Epithelial cell of esophagus (primary cell): ENCODE data around the gene TLE5.

Experiments
- DNase-seq: peaks from one replicate; pipeline ENCODE4 v3.0.0; 2010; ENCODE audit warnings: low read depth
- H3K4me3 ChIP-seq: 2 replicates; pipeline ENCODE4 v1.5.1; 2011; ENCODE audit warnings: mild to moderate bottlenecking, low read length, control low read depth
- TF ChIP-seq, protein P1 (sequence below): IDR thresholded peaks from 2 replicates; pipeline ENCODE4 v1.5.1; 2011; ENCODE audit warnings: low read depth, mild to moderate bottlenecking, low read length, control low read depth, inconsistent platforms; ENCODE audit not compliant: insufficient read depth; ENCODE audit errors: missing control alignments

Gene TLE5

DNA sequence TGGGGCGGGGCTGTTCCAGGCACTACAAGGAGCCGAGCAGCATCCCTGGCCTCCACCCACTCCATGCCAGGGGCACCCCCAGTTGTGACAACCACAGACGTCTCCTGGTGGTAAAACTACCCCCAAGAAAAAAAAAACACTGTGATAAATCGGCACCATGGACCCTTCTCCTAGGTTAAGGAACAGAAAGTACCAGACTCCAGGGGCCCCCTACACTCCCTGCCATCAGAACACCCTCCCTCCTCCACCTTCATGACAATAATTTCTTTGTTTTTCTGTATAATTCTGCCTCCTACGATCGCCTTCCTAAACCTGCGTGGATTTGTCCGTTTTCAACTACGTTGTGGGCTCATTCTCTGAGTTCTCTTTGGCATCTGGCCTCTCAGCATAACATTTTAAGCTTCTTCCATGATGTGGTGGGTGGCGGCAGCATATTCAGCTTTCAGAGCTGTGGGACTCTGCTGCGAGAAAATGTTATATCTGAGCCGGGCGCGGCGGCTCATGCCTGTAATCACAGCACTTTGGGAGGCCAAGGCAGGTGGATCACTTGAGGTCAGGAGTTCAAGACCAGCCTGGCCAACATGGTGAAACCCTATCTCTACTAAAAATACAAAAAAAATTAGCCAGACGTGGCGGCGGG lies 41.9 kb downstream of the TLE5 start:
- TF ChIP-seq, protein P1, sequence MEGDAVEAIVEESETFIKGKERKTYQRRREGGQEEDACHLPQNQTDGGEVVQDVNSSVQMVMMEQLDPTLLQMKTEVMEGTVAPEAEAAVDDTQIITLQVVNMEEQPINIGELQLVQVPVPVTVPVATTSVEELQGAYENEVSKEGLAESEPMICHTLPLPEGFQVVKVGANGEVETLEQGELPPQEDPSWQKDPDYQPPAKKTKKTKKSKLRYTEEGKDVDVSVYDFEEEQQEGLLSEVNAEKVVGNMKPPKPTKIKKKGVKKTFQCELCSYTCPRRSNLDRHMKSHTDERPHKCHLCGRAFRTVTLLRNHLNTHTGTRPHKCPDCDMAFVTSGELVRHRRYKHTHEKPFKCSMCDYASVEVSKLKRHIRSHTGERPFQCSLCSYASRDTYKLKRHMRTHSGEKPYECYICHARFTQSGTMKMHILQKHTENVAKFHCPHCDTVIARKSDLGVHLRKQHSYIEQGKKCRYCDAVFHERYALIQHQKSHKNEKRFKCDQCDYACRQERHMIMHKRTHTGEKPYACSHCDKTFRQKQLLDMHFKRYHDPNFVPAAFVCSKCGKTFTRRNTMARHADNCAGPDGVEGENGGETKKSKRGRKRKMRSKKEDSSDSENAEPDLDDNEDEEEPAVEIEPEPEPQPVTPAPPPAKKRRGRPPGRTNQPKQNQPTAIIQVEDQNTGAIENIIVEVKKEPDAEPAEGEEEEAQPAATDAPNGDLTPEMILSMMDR = no peak
- no peak overlapping the region for H3K4me3 ChIP-seq
- no peak for DNase-seq

DNA sequence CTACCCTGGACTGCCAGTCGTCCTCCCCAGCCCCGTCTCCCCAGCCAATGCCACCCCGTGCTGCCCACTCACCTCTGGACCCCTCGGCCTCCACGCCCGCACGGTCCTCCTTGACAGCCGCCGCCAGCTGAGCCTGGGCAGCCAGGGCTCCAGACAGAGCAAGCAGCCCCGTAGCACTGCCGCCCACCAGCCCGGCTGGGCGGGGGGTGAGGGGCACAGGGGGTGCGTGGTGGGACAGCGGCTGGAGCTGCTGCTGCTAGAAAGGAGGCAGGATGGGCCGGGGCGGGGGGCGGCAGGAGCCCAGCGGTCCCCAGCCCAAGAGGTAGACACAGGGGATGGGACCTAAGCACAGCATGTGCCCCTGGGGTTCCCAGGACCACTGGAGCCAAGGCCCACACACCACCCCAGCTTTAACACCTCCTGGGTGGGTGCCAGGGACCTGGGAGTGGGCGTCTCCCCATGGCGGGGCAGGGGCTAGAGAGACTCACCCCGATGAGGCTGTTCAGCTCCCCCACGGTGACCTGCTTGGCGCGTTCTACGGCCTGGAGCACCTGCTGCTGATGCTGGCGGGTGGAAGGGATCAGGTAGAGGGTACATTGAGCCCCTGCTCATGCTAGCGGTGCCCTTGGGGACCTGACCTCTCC lies 43.0 kb downstream of the TLE5 start:
- no peak for DNase-seq
- TF ChIP-seq, protein P1 = no peak
- no peak overlapping the region for H3K4me3 ChIP-seq

DNA sequence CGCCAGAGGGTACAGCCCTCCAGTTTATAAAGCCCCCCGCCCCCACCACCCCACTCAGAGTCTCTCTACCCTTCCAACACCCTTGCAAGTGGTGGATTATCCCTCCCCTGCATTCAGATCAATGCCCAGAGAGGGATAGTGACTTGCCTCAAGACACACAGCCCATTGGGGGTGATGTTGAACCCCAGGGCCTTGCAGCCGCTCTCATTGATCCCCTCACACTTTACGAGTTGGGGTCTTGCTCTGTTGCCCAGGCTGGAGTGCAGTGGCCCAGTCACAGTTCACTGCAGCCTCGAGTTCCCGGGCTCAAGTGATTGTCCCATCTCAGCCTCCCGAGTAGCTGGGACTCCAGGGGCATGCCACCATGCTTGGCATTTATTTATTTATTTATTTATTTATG lies 44.4 kb downstream of the TLE5 start:
- TF ChIP-seq, protein P1 = no peak
- DNase-seq = no peak
- no peak overlapping the region for H3K4me3 ChIP-seq

DNA sequence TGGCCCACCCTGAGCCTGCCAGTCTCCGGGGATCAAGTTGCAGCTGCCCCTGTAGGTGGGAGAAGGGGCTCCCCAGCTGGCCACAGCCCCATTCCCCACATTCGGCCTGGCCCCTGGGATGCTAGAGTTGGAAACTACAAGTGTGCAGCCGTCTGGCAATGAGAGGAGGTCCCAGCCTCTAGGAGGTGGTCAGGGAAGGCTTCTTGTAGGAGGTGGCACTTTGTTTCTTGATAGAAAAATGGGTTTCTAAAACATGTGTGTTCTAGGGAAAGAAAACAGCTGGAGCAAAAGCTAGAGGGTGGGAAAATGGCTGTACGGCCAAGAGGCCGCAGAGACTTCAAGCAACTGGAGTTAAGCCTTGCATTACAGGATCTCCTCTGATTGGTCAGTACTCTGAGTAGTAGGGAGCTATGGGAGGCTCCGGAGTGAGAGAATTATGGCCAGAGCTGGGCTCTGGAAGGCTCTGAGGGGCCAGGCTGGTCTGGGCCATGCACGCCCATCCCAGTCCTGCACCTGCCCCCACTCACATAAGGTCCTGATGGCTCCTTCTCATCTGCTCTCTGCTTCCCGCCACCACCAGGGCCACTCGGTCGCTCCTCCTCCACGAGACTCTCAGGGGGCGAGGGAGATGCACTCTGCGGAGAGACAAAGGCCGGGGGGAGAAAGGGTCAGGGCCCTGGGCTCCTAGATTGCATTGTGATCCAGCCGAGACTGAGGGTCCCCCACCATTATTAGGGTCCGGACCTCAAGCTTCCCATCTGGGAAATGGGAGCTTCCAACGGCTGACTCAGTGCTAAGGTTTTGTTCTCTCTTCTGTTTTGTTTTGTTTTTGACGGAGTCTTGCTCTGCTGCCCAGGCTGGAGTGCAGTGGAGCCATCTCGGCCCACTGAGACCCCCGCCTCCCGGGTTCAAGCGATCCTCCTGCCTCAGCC lies 46.9 kb downstream of the TLE5 start:
- TF ChIP-seq, protein P1 = no peak

DNA sequence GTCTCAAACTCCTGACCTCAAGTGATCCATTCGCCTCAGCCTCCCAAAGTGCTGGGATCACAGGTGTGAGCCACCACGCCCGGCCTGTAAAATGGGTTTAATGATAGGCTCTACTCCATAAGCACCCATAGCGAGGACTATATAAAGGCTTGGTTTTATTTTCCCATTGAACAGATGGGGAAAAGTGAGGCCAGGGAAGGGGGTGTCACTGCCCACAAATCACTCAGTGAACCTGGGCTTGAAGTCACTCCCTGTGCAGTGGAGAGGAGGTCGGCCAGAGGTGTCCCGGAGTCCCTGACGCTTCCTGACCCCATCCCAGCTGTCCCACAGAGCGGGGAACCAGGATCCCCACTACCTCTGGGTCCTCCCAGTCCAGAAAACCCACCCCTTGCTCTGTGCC lies 48.2 kb downstream of the TLE5 start:
- DNase-seq = no peak
- H3K4me3 ChIP-seq = no peak overlapping the region
- TF ChIP-seq, protein P1 = no peak

More for the DNA sequence above, 46.9 kb downstream of the TLE5 start:
- DNase-seq = no peak
- H3K4me3 ChIP-seq = no peak overlapping the region

DNA sequence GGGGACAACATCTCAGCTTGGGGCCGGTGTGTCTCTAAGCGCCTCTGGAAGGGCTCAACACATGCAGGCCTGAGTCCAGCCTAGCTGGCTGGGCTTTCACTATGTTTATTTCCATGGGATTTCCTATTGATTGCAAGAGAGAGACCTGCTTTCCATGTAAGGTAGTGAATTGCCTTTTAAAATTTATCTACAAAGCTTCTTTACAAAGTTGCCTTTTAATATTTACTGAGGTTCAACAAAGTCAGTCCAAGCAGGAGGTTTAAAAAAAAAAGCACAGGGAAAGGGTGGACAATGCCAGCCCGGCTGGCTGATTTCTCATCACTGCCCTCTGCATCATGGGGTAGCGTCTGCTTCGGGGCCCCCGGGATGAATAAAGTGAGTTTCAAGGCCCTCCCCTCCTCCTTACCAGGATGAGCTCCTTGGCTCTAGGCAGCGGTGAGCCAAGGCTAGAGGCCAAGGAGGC lies 49.0 kb downstream of the TLE5 start:
- DNase-seq = no peak
- no peak overlapping the region for H3K4me3 ChIP-seq
- TF ChIP-seq, protein P1 = no peak
